Ascending aorta (tissue), 2 donors: ENCODE measurements around the gene DBH. TPM values are rescaled to one million over a fixed set of nuclear protein-coding genes. Genes with fewer than 3 reads are reported as not detected.
A peak's percentile ranks its signal among the peaks of the same experiment; 100 is the strongest.

Source experiments
- DNase-seq, 2 donors: peaks; one replicate each; pipeline ENCODE4 v3.0.0-alpha.2; 2019; ENCODE audit warnings: low spot score in 2 of 2
- H3K27ac ChIP-seq, 2 donors: fragments of 200-600 bp; sonication (generic); one replicate each; pipeline ENCODE4 v1.5.1; 2016 to 2017; ENCODE audit warnings: mild to moderate bottlenecking in 1 of 2
- H3K27me3 ChIP-seq: fragments of 200-600 bp; sonication (generic); one replicate; pipeline ENCODE4 v1.5.1; 2017
- H3K36me3 ChIP-seq, 2 donors: fragments of 200-600 bp; sonication (generic); one replicate each; pipeline ENCODE4 v1.5.1; 2016
- H3K4me1 ChIP-seq, 2 donors: fragments of 200-600 bp; sonication (generic); one replicate each; pipeline ENCODE4 v1.5.1; 2016 to 2017; ENCODE audit warnings: mild to moderate bottlenecking in 1 of 2
- H3K4me3 ChIP-seq, 2 donors: fragments of 200-600 bp; sonication (generic); one replicate each; pipeline ENCODE4 v1.5.1; 2016 to 2017; ENCODE audit warnings: mild to moderate bottlenecking in 1 of 2
- H3K9me3 ChIP-seq, 2 donors: fragments of 200-600 bp; sonication (generic); one replicate each; pipeline ENCODE4 v1.5.1; 2016
- intact Hi-C: fragments of 100-400 bp; cut with DNase I; formaldehyde crosslinking; loops from one replicate; pipeline ENCODE4 v1.15.1; 2023
- total RNA-seq: library from RNA; depleted of rRNA; stranded (reverse); fragments of >200 nt; gene quantifications from one replicate; pipeline ENCODE4 v1.1.0, GENCODE V29; 2016
- TF ChIP-seq, protein P1 (sequence below), 3 experiments: fragments of 200-600 bp in 2 of 3; fragments of 450-650 bp in 1 of 3; sonication (generic) in 2 of 3; IDR thresholded peaks; one replicate each; pipeline ENCODE4 v1.5.1; 2016 to 2019; ENCODE audit warnings: antibody characterized with exemption in 3 of 3, mild to moderate bottlenecking in 1 of 3, moderate library complexity in 1 of 3

The DBH gene
- total RNA-seq, 1 donor from 2014 or later, result not detected

DNA sequence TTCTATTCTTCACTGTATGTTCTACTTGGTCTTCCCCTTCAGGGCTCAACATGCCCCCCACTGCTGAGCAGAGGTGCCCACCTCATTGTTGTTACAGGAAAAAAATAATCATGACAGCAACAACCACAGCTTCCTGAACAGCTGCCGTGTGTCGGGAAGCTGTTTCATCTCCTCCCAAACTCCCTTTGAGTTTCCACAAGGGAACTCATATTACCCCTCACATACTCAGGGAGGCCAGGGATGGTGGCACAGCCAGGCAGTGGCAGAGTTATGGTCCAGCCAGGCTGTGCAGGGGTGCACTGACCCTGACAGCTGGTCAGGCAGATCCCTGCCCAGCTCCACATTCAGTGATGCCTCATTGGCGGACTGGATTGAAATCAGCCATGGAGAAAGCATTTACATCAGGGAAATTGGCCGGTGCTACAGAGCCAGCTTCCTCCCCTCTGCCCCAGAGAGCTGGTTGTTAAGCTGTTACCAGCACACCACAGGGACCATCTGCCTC, 64.7 kb downstream of the DBH start:
- H3K27ac ChIP-seq, result no peak overlapping the region
- peaks cover 0 to 6% of the 10 kb centered on the region in 2 donors for H3K4me1 ChIP-seq
- no peaks in the 10 kb centered on the region for H3K36me3 ChIP-seq
- DNase-seq, result no peak
- TF ChIP-seq, protein P1, sequence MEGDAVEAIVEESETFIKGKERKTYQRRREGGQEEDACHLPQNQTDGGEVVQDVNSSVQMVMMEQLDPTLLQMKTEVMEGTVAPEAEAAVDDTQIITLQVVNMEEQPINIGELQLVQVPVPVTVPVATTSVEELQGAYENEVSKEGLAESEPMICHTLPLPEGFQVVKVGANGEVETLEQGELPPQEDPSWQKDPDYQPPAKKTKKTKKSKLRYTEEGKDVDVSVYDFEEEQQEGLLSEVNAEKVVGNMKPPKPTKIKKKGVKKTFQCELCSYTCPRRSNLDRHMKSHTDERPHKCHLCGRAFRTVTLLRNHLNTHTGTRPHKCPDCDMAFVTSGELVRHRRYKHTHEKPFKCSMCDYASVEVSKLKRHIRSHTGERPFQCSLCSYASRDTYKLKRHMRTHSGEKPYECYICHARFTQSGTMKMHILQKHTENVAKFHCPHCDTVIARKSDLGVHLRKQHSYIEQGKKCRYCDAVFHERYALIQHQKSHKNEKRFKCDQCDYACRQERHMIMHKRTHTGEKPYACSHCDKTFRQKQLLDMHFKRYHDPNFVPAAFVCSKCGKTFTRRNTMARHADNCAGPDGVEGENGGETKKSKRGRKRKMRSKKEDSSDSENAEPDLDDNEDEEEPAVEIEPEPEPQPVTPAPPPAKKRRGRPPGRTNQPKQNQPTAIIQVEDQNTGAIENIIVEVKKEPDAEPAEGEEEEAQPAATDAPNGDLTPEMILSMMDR (IDR thresholded peaks at IDR 0.05), result no peak
- intact Hi-C loops, result no loop called here
- H3K9me3 ChIP-seq, result no peaks in the 10 kb centered on the region
- no peak overlapping the region for H3K4me3 ChIP-seq
- no peaks in the 10 kb centered on the region for H3K27me3 ChIP-seq

DNA sequence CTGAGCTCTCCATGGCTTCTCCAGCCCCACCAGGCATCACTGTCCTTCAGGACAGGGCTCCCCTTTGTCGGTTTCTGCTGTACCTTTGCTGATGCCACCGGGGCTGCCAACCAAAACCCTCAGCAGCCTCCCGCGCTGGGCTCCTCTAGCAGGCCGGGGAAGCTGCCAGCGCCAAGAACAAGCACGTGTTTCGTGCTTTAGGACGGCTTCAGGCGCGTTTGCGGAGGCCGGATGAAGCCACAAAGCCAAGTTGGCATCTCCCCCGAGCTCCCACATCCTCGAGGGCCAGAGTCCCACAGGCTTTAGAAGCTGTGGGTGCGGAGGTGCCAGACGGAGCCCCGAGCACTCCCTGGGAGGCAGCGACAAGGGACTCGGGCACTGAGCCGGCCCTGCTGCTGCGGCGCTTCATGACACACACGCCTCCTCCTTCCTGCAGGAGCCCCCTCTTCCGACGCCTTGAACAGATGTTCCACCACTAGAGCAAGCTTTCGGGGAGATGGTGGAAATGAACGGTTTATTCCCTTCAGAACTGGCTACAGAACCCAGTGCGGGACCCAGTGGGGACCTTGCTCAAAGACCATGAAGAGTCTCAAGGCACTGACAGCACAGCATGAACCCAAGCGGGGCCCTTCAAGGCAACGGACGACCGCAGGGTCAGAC, 65.3 kb downstream of the DBH start:
- H3K27ac ChIP-seq, result no peak overlapping the region
- H3K36me3 ChIP-seq, result no peaks in the 10 kb centered on the region
- H3K4me3 ChIP-seq, result no peak overlapping the region
- peaks cover 0 to 6% of the 10 kb centered on the region in 2 donors for H3K4me1 ChIP-seq
- intact Hi-C loops, result no loop called here
- no peaks in the 10 kb centered on the region for H3K9me3 ChIP-seq
- TF ChIP-seq, protein P1 (IDR thresholded peaks at IDR 0.05), result no peak
- no peaks in the 10 kb centered on the region for H3K27me3 ChIP-seq
- no peak for DNase-seq

DNA sequence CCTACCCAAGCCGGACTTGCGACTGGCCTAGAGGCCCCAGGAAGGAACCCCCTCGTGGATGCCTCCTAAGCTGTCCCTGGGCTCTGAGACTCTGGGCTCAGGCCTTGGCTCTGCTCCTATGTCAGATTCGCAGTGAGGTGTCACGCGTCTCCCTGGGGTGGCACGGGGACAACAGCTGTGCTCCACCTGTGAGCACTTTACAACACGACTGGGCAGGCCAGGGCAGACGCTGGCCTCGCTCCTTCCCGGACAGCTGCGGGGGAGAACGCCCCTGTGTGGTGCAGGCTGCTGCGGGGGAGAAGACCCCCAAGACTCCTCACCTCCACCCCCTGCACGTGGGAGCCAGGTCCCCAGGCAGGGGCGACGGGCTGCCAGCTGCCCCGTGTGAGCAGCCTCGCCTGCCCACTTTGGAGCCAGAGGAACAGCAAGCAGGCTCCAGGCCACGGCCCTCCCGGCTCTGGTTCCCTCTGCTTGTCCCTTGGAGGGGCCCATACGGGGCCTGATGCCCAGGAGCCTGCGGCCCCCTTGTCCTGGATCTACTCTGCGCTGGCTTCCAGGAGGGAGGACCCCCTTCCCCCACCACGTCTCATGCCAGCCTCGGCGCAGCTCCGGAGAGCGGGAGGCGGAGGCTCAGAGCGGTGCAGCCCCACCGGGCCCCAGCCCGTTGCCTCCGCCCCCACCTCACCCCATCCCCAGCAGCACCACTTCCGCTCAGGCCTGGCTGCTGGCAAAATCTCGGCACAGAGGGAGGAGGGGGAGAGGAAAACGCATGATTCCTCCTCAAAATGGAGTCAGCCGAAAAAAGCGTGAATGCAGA, 66.0 kb downstream of the DBH start:
- no peak overlapping the region for H3K27ac ChIP-seq

DNA sequence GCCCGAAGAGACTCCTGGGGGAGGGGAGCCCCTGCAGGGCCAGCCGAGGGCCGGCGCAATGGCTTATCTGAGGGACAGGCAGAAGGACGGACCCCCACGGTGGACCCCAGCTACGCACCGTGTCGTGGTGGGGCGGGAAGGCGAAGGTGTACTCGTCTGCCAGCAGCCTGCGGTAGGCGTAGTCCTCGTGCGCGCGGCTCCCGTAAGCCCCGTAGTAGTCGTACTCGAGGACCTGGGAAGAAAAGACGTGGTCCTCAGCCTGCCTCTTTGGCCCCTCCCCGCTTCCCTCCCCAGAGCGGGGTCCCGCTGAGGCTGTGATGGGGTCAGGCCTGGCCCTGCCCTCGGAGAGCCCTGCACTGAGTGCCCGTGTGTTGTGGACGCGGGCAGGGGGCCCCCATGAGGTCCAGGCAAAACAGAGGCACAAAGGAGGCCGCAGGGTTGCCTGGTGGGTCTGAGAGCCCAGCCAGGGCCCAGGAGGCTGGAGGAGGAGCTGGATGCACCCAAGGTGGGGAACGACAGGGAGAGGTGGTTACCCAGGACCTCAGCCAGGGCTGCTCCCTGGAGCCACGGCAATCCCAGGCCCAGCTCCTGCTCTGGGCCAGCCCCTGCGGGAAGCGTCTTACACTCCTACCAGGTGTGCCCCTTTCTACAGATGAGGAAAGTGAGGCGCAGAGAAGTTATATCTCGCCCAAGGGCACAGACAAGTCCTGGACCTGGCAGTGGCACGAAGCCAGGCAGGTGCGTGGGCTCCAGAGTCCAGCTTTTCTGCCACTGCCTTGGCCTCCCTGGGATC, 66.8 kb downstream of the DBH start:
- no peaks in the 10 kb centered on the region for H3K9me3 ChIP-seq
- H3K4me1 ChIP-seq, result peaks cover 0 to 6% of the 10 kb centered on the region in 2 donors
- no peaks in the 10 kb centered on the region for H3K27me3 ChIP-seq
- no peak overlapping the region for H3K27ac ChIP-seq
- no peak for DNase-seq
- H3K4me3 ChIP-seq, result peak overlapping the region in 1 of 2 donors; percentile 53
- no peaks in the 10 kb centered on the region for H3K36me3 ChIP-seq
- intact Hi-C loops, result no loop called here
- TF ChIP-seq, protein P1 (IDR thresholded peaks at IDR 0.05), result no peak

More for the DNA sequence above, 66.0 kb downstream of the DBH start:
- DNase-seq, result no peak
- intact Hi-C loops, result no loop called here
- Histone ChIP-seq H3K4me1 (peaks cover 0 to 6% of the 10 kb centered on the region in 2 donors), H3K36me3 (no peaks in the 10 kb centered on the region), H3K4me3 (peak overlapping the region in 1 of 2 donors; percentile 53), H3K27me3 (no peaks in the 10 kb centered on the region), H3K9me3 (no peaks in the 10 kb centered on the region)
- TF ChIP-seq, protein P1 (IDR thresholded peaks at IDR 0.05), result no peak

DNA sequence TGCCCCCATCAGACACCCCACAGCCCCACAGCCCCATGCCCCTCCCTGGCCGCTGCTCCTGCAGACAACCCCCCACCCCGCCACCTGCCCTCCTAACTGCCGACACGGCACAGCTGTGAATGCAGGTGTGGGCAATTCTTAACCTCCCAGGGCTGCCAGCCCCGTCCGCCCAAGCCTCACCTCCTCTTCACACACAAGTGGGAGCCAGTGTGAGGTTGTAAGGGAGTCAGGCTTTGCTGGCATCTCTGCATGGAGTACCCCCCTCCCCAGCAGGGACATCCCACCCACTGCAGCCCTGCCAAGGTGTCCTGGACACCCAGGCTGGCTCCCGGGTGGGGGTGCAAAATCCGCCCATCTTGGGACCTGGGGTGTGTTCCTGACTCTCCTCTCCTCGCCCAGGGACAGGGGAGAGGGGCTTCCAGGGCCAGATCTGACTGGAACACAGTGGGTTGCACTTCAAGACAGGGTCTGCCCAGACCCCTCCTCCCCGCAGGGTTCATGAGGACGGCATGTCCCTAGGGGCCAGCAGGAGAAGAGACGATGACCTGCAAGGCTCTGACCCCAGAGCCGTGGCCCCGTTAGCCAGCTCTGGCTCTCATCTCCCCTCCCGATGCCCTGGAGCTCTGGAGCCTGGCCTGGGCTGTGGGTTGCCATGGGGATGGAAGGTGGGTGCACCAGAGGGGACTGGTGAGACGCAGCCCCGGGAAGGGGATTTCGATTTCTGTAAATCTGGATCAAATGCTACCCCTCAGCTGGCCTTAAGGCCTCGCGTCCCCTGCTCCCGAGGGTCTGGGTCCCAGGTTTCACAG, 67.6 kb downstream of the DBH start:
- Histone ChIP-seq H3K27me3 (no peaks in the 10 kb centered on the region), H3K9me3 (no peaks in the 10 kb centered on the region), H3K4me1 (peaks cover 0 to 6% of the 10 kb centered on the region in 2 donors), H3K27ac (no peak overlapping the region), H3K4me3 (no peak overlapping the region), H3K36me3 (no peaks in the 10 kb centered on the region)
- TF ChIP-seq, protein P1 (IDR thresholded peaks at IDR 0.05), result no peak
- DNase-seq, result no peak
- intact Hi-C loops, result no loop called here
